A549 (cell line): ENCODE results near the gene FUT8. TPM values are rescaled to one million over a fixed set of nuclear protein-coding genes. Genes with fewer than 3 reads are reported as not detected.

Experiments used
- ATAC-seq, 2 experiments: fragments of 200-7000 bp in 1 of 2; fragments of >200 bp in 1 of 2; cut with Nextera tagmentation in 1 of 2; cut with Tn5 transposase in 1 of 2; 3 replicates each; pipeline versions ENCODE4 v1.8.0 to v1.9.1; 2018 to 2020; ENCODE audit warnings: mild to moderate bottlenecking in 1 of 2, moderate library complexity in 1 of 2
- CTCF ChIA-PET: fragments of 300-600 bp; sonication (Branson Sonifier 250); formaldehyde crosslinking; extraction: SDS; loops from one replicate; lab custom pipeline; 2021; ENCODE audit warnings: antibody characterized with exemption, inconsistent platforms; lab: Yijun Ruan, JAX
- POLR2A ChIA-PET: fragments of 350-600 bp; formaldehyde crosslinking; extraction: SDS; loops from one replicate; lab custom pipeline; 2021; ENCODE audit warnings: antibody characterized with exemption, inconsistent platforms; lab: Yijun Ruan, JAX
- DNase-seq, 2 experiments: peaks; one replicate each; pipeline versions ENCODE4 v3.0.0 to v3.0.0-alpha.2; 2011 to 2016; ENCODE audit warnings: low read depth in 1 of 2, low spot score in 1 of 2
- FAIRE-seq: peaks from 2 replicates; lab custom pipeline; 2011; peaks lifted over from hg19 to GRCh38; lab: Jason Lieb, UNC
- H3K27ac ChIP-seq, 2 experiments: fragments of >200 bp; sonication (Bioruptor Twin); formaldehyde crosslinking; 3 replicates each; pipeline ENCODE4 v1.5.1; 2016 to 2017
- H3K4me1 ChIP-seq: fragments of >200 bp; sonication (Bioruptor Twin); formaldehyde crosslinking; 3 replicates; pipeline ENCODE4 v1.6.1; 2016
- H3K4me2 ChIP-seq: fragments of >200 bp; sonication (Bioruptor Twin); formaldehyde crosslinking; 3 replicates; pipeline ENCODE4 v1.6.1; 2016
- H3K4me3 ChIP-seq: fragments of >200 bp; sonication (Bioruptor Twin); formaldehyde crosslinking; 3 replicates; pipeline ENCODE4 v1.5.1; 2016
- H3K9me3 ChIP-seq: fragments of >200 bp; sonication (Bioruptor Twin); formaldehyde crosslinking; 3 replicates; pipeline ENCODE4 v1.6.1; 2016
- BHLHE40 ChIP-seq: IDR thresholded peaks from 2 replicates; pipeline ENCODE4 v1.6.1; 2012; ENCODE audit warnings: low read depth, low read length, inconsistent platforms
- CHD2 ChIP-seq: fragments of 150-350 bp; IDR thresholded peaks from 2 replicates; pipeline ENCODE4 v1.6.1; 2014; ENCODE audit warnings: low read length; ENCODE audit not compliant: partially characterized antibody
- EHF ChIP-seq: fragments of 250-450 bp; sonication (Bioruptor Pico); IDR thresholded peaks from 2 replicates; pipeline ENCODE4 v1.5.0; 2020; ENCODE audit warnings: mild to moderate bottlenecking
- EHMT2 ChIP-seq: fragments of 200-600 bp; sonication (generic); IDR thresholded peaks from 2 replicates; pipeline ENCODE4 v1.6.1; 2016; ENCODE audit warnings: antibody characterized with exemption, low read depth, mild to moderate bottlenecking, moderate library complexity
- EP300 ChIP-seq, 2 experiments: fragments of >200 bp; sonication (Bioruptor Twin); formaldehyde crosslinking; IDR thresholded peaks; 2 replicates in 1 of 2; 3 replicates in 1 of 2; pipeline ENCODE4 v1.6.1; 2016 to 2017
- FOSB ChIP-seq: fragments of 250-450 bp; sonication (Bioruptor Pico); IDR thresholded peaks from 2 replicates; pipeline ENCODE4 v1.5.0; 2020; ENCODE audit warnings: mild to moderate bottlenecking, moderate library complexity
- FOSL2 ChIP-seq, 2 experiments: fragments of 450-650 bp in 1 of 2; fragments of >200 bp in 1 of 2; sonication (Bioruptor Twin) in 1 of 2; formaldehyde crosslinking; IDR thresholded peaks; 2 replicates each; pipeline versions ENCODE4 v1.5.0 to v1.6.1; 2016 to 2020; ENCODE audit warnings: mild to moderate bottlenecking in 1 of 2, moderate library complexity in 1 of 2
- FOXS1 ChIP-seq: fragments of 250-450 bp; sonication (Bioruptor Pico); IDR thresholded peaks from 2 replicates; pipeline ENCODE4 v1.5.0; 2020; ENCODE audit warnings: mild to moderate bottlenecking, moderate library complexity
- HEYL ChIP-seq: fragments of 250-450 bp; sonication (Bioruptor Pico); IDR thresholded peaks from 2 replicates; pipeline ENCODE4 v1.8.0; 2021; ENCODE audit warnings: mild to moderate bottlenecking, moderate library complexity
- HOXB5 ChIP-seq: fragments of 250-450 bp; sonication (Bioruptor Pico); IDR thresholded peaks from 2 replicates; pipeline ENCODE4 v1.5.0; 2020; ENCODE audit warnings: mild to moderate bottlenecking, moderate library complexity
- JUN ChIP-seq, 2 experiments: fragments of >200 bp; sonication (Bioruptor Twin); formaldehyde crosslinking; IDR thresholded peaks; 2 replicates in 1 of 2; 3 replicates in 1 of 2; pipeline ENCODE4 v1.6.1; 2016 to 2017
- JUNB ChIP-seq: fragments of >200 bp; sonication (Bioruptor Twin); formaldehyde crosslinking; IDR thresholded peaks from 2 replicates; pipeline ENCODE4 v1.6.1; 2016
- KDM1A ChIP-seq: fragments of 200-600 bp; sonication (generic); IDR thresholded peaks from 2 replicates; pipeline ENCODE4 v1.6.1; 2016; ENCODE audit warnings: low read depth, mild to moderate bottlenecking
- MAFK ChIP-seq: fragments of 450-650 bp; IDR thresholded peaks from 2 replicates; pipeline ENCODE4 v1.6.1; 2014; ENCODE audit not compliant: partially characterized antibody
- NFE2L2 ChIP-seq: fragments of 150-350 bp; conservative IDR thresholded peaks from 2 replicates; pipeline ENCODE4 v1.6.1; 2014; ENCODE audit warnings: low read length
- NPAS2 ChIP-seq: fragments of 250-450 bp; sonication (Bioruptor Pico); IDR thresholded peaks from 2 replicates; pipeline ENCODE4 v1.8.0; 2022; ENCODE audit warnings: mild to moderate bottlenecking, moderate library complexity, borderline replicate concordance
- PHF8 ChIP-seq: fragments of 200-600 bp; sonication (generic); IDR thresholded peaks from 2 replicates; pipeline ENCODE4 v1.6.1; 2016; ENCODE audit warnings: low read depth, mild to moderate bottlenecking, antibody characterized with exemption, moderate library complexity, borderline replicate concordance
- POLR2A ChIP-seq: IDR thresholded peaks from 2 replicates; pipeline ENCODE4 v1.6.1; 2012; ENCODE audit warnings: mild to moderate bottlenecking, low read length
- POLR2AphosphoS2 ChIP-seq: conservative IDR thresholded peaks from 2 replicates; pipeline ENCODE4 v1.6.1; 2012; ENCODE audit warnings: low read length, improper control_type of control experiment, inconsistent platforms
- RARB ChIP-seq: fragments of 250-450 bp; sonication (Bioruptor Pico); IDR thresholded peaks from 2 replicates; pipeline ENCODE4 v1.8.0; 2021; ENCODE audit warnings: mild to moderate bottlenecking, moderate library complexity
- RCOR1 ChIP-seq: fragments of 150-350 bp; IDR thresholded peaks from 2 replicates; pipeline ENCODE4 v1.6.1; 2014; ENCODE audit warnings: antibody characterized with exemption, low read length, low read depth
- TFCP2L1 ChIP-seq: fragments of 250-450 bp; sonication (Bioruptor Pico); IDR thresholded peaks from 2 replicates; pipeline ENCODE4 v1.5.0; 2021; ENCODE audit warnings: mild to moderate bottlenecking
- ZFP36 ChIP-seq: fragments of 450-650 bp; IDR thresholded peaks from 2 replicates; pipeline ENCODE4 v1.6.1; 2014; ENCODE audit warnings: borderline replicate concordance; ENCODE audit not compliant: partially characterized antibody
- ZSCAN20 ChIP-seq: fragments of 250-450 bp; sonication (Bioruptor Pico); IDR thresholded peaks from 2 replicates; pipeline ENCODE4 v1.8.0; 2022; ENCODE audit warnings: mild to moderate bottlenecking, moderate library complexity
- WGBS: methylation state at CpG from one replicate; pipeline ENCODE4 v1.1.6; 2017; ENCODE audit errors: missing lambda C conversion rate; 5-methylcytosine and 5-hydroxymethylcytosine counted together
- polyA plus RNA-seq, 4 experiments: library from polyadenylated mRNA; depleted of rRNA in 3 of 4; stranded (reverse); fragments of >200 nt; fragmentation: RNase III in 1 of 4; extraction: RNeasy Plus Mini Kit Qiagen cat#74134 plus additional on column Dnase treatment in 1 of 4; gene quantifications; 2 replicates in 3 of 4; 3 replicates in 1 of 4; pipeline ENCODE4 v1.2.3, GENCODE V29; 2011 to 2017
- TF ChIP-seq, protein P1 (sequence below): fragments of >200 bp; sonication (Bioruptor Twin); formaldehyde crosslinking; IDR thresholded peaks from 3 replicates; pipeline ENCODE4 v1.5.1; 2016
- TF ChIP-seq, protein P2 (sequence below): fragments of 150-350 bp; IDR thresholded peaks from 2 replicates; pipeline ENCODE4 v1.6.1; 2014; ENCODE audit warnings: low read depth, mild to moderate bottlenecking, low read length
- TF ChIP-seq, protein P3 (sequence below): IDR thresholded peaks from 2 replicates; pipeline ENCODE4 v1.6.1; 2012; ENCODE audit warnings: low read depth, borderline replicate concordance
- TF ChIP-seq, protein P4 (sequence below): IDR thresholded peaks from 2 replicates; pipeline ENCODE4 v1.6.1; 2012

Gene FUT8
- polyA plus RNA-seq, 2 of the 4 experiments (the other 2 are of a cell fraction): 20.3 to 22.9 TPM

DNA sequence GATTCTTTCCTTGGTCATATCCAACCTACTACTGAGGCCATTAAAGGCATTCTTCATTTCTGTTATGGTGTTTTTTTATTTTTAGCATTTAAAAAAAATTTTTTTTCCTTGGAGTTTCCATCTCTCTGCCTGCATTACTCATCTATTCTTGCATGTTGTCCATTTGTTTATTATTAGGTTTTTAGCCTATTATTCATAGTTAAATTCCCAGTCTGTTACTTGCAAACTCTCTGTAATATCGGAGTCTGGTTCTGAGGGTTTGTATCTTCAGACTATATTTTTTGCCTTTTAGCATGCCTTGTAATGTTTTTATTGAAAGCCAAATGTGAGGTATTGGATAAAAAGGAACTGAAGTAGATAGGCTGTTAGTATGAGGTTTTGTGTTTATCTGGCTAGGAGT is 284.3 kb downstream of the FUT8 start:
- Histone ChIP-seq H3K9me3 (no peaks in the 10 kb centered on the region), H3K4me1 (no peaks in the 10 kb centered on the region), H3K4me3 (no peak overlapping the region), H3K27ac (no peak overlapping the region), H3K4me2 (no peak overlapping the region)
- FAIRE-seq (no peak), ATAC-seq (no peak), DNase-seq (no peak)
- 97% methylated on average over 1 of the region's 1 CpG for WGBS
- ChIA-PET CTCF (no interaction called here), POLR2A (no interaction called here)
- TF ChIP-seq HOXB5 (CRISPR knock-in tag): no peak
- no peak for TF ChIP-seq FOSB (CRISPR knock-in tag)
- TF ChIP-seq EHF (CRISPR knock-in tag): no peak
- TF ChIP-seq ZFP36: no peak
- TF ChIP-seq FOSL2 (IDR thresholded peaks at IDR 0.05): no peak
- no peak for TF ChIP-seq FOSL2 (CRISPR knock-in tag; IDR thresholded peaks at IDR 0.05)
- TF ChIP-seq NPAS2 (CRISPR knock-in tag): no peak
- TF ChIP-seq TFCP2L1 (CRISPR knock-in tag): no peak
- no peak for TF ChIP-seq JUNB
- no peak for TF ChIP-seq HEYL
- no peak for TF ChIP-seq RCOR1
- TF ChIP-seq, protein P1, sequence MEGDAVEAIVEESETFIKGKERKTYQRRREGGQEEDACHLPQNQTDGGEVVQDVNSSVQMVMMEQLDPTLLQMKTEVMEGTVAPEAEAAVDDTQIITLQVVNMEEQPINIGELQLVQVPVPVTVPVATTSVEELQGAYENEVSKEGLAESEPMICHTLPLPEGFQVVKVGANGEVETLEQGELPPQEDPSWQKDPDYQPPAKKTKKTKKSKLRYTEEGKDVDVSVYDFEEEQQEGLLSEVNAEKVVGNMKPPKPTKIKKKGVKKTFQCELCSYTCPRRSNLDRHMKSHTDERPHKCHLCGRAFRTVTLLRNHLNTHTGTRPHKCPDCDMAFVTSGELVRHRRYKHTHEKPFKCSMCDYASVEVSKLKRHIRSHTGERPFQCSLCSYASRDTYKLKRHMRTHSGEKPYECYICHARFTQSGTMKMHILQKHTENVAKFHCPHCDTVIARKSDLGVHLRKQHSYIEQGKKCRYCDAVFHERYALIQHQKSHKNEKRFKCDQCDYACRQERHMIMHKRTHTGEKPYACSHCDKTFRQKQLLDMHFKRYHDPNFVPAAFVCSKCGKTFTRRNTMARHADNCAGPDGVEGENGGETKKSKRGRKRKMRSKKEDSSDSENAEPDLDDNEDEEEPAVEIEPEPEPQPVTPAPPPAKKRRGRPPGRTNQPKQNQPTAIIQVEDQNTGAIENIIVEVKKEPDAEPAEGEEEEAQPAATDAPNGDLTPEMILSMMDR: no peak
- no peak for TF ChIP-seq BHLHE40
- TF ChIP-seq PHF8: no peak
- no peak for TF ChIP-seq EP300 (IDR thresholded peaks at IDR 0.05)
- TF ChIP-seq, protein P2, sequence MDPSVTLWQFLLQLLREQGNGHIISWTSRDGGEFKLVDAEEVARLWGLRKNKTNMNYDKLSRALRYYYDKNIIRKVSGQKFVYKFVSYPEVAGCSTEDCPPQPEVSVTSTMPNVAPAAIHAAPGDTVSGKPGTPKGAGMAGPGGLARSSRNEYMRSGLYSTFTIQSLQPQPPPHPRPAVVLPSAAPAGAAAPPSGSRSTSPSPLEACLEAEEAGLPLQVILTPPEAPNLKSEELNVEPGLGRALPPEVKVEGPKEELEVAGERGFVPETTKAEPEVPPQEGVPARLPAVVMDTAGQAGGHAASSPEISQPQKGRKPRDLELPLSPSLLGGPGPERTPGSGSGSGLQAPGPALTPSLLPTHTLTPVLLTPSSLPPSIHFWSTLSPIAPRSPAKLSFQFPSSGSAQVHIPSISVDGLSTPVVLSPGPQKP: no peak
- no peak for TF ChIP-seq RARB (CRISPR knock-in tag)
- TF ChIP-seq FOXS1: no peak

DNA sequence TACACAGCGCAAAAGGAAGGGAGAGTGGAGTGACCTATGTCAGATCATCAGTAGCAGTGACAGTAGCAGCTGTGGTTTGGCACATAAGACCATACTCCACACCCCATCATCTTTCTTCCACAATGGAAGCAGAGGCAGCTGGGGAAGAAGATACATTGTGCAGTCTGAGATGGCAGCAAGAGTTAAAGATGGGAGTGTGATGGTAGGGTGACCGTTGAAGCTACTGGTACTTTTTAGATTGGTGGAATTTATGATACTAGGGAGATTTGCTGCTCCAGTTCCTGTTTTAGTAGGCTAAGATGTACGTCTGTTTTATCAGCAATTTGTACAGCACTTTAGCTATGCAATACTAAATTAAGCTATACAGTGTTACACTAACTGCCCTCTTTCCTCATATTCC is 291.0 kb downstream of the FUT8 start:
- H3K4me1 ChIP-seq: peaks cover 5% of the 10 kb centered on the region; the same call in 2 of the 3 replicates
- ATAC-seq (no peak), FAIRE-seq (no peak)
- no peak overlapping the region for H3K4me3 ChIP-seq
- no peak overlapping the region for H3K4me2 ChIP-seq
- CTCF ChIA-PET: no interaction called here
- H3K9me3 ChIP-seq: peaks cover 4% of the 10 kb centered on the region; the same call in 1 of the 3 replicates
- POLR2A ChIA-PET: no interaction called here
- no peak overlapping the region for H3K27ac ChIP-seq
- TF ChIP-seq RCOR1: no peak
- TF ChIP-seq ZSCAN20 (CRISPR knock-in tag): no peak
- no peak for TF ChIP-seq JUN (IDR thresholded peaks at IDR 0.05)
- TF ChIP-seq JUNB: no peak
- TF ChIP-seq EHMT2: no peak
- no peak for TF ChIP-seq CHD2
- TF ChIP-seq NFE2L2: no peak
- no peak for TF ChIP-seq MAFK
- TF ChIP-seq KDM1A: no peak
- TF ChIP-seq, protein P3, sequence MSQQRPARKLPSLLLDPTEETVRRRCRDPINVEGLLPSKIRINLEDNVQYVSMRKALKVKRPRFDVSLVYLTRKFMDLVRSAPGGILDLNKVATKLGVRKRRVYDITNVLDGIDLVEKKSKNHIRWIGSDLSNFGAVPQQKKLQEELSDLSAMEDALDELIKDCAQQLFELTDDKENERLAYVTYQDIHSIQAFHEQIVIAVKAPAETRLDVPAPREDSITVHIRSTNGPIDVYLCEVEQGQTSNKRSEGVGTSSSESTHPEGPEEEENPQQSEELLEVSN: no peak
- no peak for TF ChIP-seq POLR2A
- TF ChIP-seq TFCP2L1 (CRISPR knock-in tag): no peak
- TF ChIP-seq, protein P2: no peak
- TF ChIP-seq, protein P4, sequence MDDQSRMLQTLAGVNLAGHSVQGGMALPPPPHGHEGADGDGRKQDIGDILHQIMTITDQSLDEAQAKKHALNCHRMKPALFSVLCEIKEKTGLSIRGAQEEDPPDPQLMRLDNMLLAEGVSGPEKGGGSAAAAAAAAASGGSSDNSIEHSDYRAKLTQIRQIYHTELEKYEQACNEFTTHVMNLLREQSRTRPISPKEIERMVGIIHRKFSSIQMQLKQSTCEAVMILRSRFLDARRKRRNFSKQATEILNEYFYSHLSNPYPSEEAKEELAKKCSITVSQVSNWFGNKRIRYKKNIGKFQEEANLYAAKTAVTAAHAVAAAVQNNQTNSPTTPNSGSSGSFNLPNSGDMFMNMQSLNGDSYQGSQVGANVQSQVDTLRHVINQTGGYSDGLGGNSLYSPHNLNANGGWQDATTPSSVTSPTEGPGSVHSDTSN: no peak
- no peak for TF ChIP-seq RARB (CRISPR knock-in tag)
- TF ChIP-seq POLR2AphosphoS2: no peak
- TF ChIP-seq, all 56 proteins: peak for 0
- WGBS: 81% methylated on average over 3 of the region's 3 CpGs
- DNase-seq: no peak
